Measurements from ENCODE around the gene MSANTD1.

Gene MSANTD1

DNA sequence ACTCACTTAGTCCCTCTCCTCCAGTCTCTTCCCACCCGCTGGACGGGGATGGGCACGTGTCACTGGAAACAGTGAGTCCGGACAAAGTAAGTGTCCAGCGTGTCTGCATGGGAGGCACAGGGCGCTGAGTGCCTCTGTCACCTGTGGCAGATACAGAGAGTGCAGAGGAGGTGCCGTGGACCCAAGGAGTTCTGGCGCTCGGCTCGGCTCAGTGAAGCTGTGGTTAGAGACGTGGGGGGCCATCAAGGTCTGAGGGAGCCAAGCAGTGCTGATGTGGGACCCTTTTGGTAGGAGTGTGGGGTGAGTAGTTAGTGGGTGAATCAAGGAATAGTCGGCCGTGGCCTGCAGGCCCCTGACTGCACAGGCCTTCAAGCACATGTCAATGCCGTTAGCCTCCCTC, 40.1 kb upstream of the MSANTD1 start:
- no peaks in the 10 kb centered on the region for H3K4me1 ChIP-seq (ENCODE audit: insufficient read depth, low read length, severe bottlenecking)
- no peak overlapping the region for H3K4me3 ChIP-seq (ENCODE audit: low read depth, low read length, poor library complexity, severe bottlenecking)
- no peak overlapping the region for H3K9ac ChIP-seq (ENCODE audit: low read length)
- no peaks in the 10 kb centered on the region for H3F3A ChIP-seq (ENCODE audit: insufficient read depth, low read length)
- H3K79me2 ChIP-seq (ENCODE audit: insufficient read depth, low read length): no peaks in the 10 kb centered on the region
- H4K20me1 ChIP-seq (ENCODE audit: insufficient read depth, low read length): no peaks in the 10 kb centered on the region
- no peaks in the 10 kb centered on the region for H3K27me3 ChIP-seq (ENCODE audit: insufficient read depth, low read length)
- no peaks in the 10 kb centered on the region for H3K9me2 ChIP-seq (ENCODE audit: low read depth, low read length)
- peaks cover 40% of the 10 kb centered on the region for H3K36me3 ChIP-seq (ENCODE audit: insufficient read depth, low read length)
- H2AFZ ChIP-seq (ENCODE audit: low read length): no peak overlapping the region
- H3K9me3 ChIP-seq (ENCODE audit: low read length): no peaks in the 10 kb centered on the region
- TF ChIP-seq CTCF (IDR thresholded peaks at IDR 0.05; ENCODE audit: low read length) (no peak), EZH2 (IDR thresholded peaks at IDR 0.05; ENCODE audit: borderline replicate concordance, low read length) (no peak)
- H3K27ac ChIP-seq (ENCODE audit: low read depth, low read length, poor library complexity, severe bottlenecking): no peak overlapping the region
- no peak overlapping the region for H3K4me2 ChIP-seq (ENCODE audit: low read length)

- no peaks in the 10 kb centered on the region for H3K4me1 ChIP-seq (ENCODE audit: insufficient read depth, low read length, severe bottlenecking)
- TF ChIP-seq CTCF (IDR thresholded peaks at IDR 0.05; ENCODE audit: low read length): no peak
- no peak for TF ChIP-seq EZH2 (IDR thresholded peaks at IDR 0.05; ENCODE audit: borderline replicate concordance, low read length)
- H2AFZ ChIP-seq (ENCODE audit: low read length): no peak overlapping the region
- no peak overlapping the region for H3K4me2 ChIP-seq (ENCODE audit: low read length)
- H3K9me2 ChIP-seq (ENCODE audit: low read depth, low read length): no peaks in the 10 kb centered on the region
- no peak overlapping the region for H3K4me3 ChIP-seq (ENCODE audit: low read depth, low read length, poor library complexity, severe bottlenecking)
- H3F3A ChIP-seq (ENCODE audit: insufficient read depth, low read length): no peaks in the 10 kb centered on the region
- no peaks in the 10 kb centered on the region for H3K79me2 ChIP-seq (ENCODE audit: insufficient read depth, low read length)
- no peaks in the 10 kb centered on the region for H3K27me3 ChIP-seq (ENCODE audit: insufficient read depth, low read length)
- no peak overlapping the region for H3K27ac ChIP-seq (ENCODE audit: low read depth, low read length, poor library complexity, severe bottlenecking)
- peaks cover 40% of the 10 kb centered on the region for H3K36me3 ChIP-seq (ENCODE audit: insufficient read depth, low read length)
- no peaks in the 10 kb centered on the region for H3K9me3 ChIP-seq (ENCODE audit: low read length)
- H4K20me1 ChIP-seq (ENCODE audit: insufficient read depth, low read length): no peaks in the 10 kb centered on the region
- no peak overlapping the region for H3K9ac ChIP-seq (ENCODE audit: low read length)
Observed at GRCh38 chr4:3209551-3210325, 39.2 kb upstream of the MSANTD1 start.

DNA sequence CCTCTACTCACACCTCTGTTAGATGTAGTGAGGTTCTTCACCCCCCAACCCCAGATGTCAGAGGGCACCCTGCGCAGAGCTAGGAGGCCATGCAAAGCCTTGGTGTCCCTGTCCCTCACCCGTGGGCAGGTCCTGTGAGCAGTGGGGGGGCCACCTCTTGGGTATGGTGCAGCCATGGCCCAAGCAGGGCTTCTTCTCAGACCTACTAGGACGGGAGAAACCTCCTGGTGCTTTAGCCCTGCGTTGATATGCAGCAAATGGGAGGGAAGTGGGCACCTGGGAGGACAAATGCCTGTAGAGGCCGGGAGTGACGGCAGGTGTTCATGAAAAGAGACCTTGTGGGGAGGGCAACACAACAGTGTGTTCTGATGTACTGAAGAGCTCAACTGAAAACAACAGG, 38.5 kb upstream of the MSANTD1 start:
- no peaks in the 10 kb centered on the region for H4K20me1 ChIP-seq (ENCODE audit: insufficient read depth, low read length)
- no peak overlapping the region for H2AFZ ChIP-seq (ENCODE audit: low read length)
- H3K36me3 ChIP-seq (ENCODE audit: insufficient read depth, low read length): peaks cover 44% of the 10 kb centered on the region
- TF ChIP-seq CTCF (IDR thresholded peaks at IDR 0.05; ENCODE audit: low read length) (no peak), EZH2 (IDR thresholded peaks at IDR 0.05; ENCODE audit: borderline replicate concordance, low read length) (no peak)
- no peaks in the 10 kb centered on the region for H3F3A ChIP-seq (ENCODE audit: insufficient read depth, low read length)
- no peaks in the 10 kb centered on the region for H3K79me2 ChIP-seq (ENCODE audit: insufficient read depth, low read length)
- H3K4me1 ChIP-seq (ENCODE audit: insufficient read depth, low read length, severe bottlenecking): no peaks in the 10 kb centered on the region
- H3K9me2 ChIP-seq (ENCODE audit: low read depth, low read length): no peaks in the 10 kb centered on the region
- H3K27me3 ChIP-seq (ENCODE audit: insufficient read depth, low read length): no peaks in the 10 kb centered on the region
- no peak overlapping the region for H3K9ac ChIP-seq (ENCODE audit: low read length)
- no peak overlapping the region for H3K27ac ChIP-seq (ENCODE audit: low read depth, low read length, poor library complexity, severe bottlenecking)
- no peaks in the 10 kb centered on the region for H3K9me3 ChIP-seq (ENCODE audit: low read length)
- H3K4me3 ChIP-seq (ENCODE audit: low read depth, low read length, poor library complexity, severe bottlenecking): no peak overlapping the region
- H3K4me2 ChIP-seq (ENCODE audit: low read length): no peak overlapping the region
